Umbilical cord (tissue), 2 donors: ENCODE data around the gene ATP6V1B1. TPM values are rescaled to one million over a fixed set of nuclear protein-coding genes. Genes with fewer than 3 reads are reported as not detected.
A peak's percentile ranks its signal among the peaks of the same experiment; 100 is the strongest.

Experiments
- DNase-seq: peaks from one replicate; pipeline ENCODE4 v3.0.0-alpha.2; 2015; ENCODE audit warnings: low spot score
- total RNA-seq: library from RNA; depleted of rRNA; stranded (reverse); fragments of >200 nt; gene quantifications from one replicate; pipeline ENCODE4 v1.2.3, GENCODE V29; 2014; ENCODE audit warnings: low replicate concordance; ENCODE audit not compliant: insufficient read depth

Gene ATP6V1B1
- total RNA-seq, 1 donor from 2014 or later, result not detected

DNA sequence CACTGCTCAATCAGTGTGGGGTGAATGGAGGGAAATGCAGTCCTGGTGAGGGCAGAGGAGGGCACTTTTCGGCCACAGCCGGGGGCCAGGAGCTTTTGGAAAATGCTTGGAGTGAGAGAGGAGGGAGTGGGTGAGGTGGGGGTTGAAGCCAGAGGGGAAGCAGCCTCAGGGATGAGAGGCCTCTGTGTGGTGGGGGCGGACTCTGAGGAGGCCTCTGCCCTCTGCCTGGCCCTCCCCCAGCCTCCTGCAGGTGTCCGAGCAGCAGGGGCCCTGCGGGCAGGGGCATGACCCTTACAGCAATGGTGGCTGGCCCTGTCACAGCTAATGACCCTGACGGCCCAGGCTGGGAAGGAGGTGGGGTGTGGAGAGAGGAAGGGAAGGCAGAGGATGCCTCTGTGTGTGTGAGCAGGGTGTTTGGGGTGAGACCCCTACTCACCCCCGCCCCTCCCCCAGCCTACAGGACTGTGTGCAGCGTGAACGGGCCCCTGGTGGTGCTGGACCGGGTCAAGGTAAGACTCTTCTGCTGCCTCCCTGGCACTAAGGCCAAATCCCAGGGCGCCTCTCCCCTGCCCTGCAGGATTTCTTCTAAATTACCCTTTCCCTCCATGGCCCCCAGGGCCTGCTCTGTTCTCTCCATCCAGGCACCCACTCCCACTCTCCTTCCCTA lies 7.6 kb downstream of the ATP6V1B1 start:
- no peak for DNase-seq

DNA sequence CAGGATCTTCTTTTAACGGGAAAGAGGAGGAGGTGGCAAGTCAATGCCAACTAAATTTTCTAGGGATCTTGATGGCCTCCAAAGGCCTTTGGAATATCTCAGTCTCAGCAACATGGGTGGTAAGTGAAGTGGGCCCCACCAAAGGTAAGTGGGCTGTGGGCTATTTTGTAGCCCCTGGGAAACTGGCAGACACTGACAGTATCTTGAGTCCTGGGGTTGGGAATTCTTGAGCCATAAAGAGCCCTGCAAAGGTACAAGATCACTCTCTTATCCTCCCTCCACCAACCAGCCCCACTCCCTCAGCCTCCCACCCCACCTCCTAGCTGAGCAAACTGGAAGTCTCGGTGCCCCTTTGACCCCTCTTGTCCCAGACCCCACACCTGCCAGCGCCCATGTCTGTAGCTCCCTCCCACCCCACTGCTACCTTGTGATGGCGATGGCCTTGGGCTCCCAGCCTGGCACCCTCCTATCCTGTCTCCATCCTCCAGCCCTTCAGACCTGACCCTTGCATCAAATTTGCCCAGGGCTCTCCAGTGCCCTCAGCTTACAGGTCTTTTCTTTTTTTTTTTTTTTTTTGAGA lies 8.5 kb downstream of the ATP6V1B1 start:
- DNase-seq, result no peak

DNA sequence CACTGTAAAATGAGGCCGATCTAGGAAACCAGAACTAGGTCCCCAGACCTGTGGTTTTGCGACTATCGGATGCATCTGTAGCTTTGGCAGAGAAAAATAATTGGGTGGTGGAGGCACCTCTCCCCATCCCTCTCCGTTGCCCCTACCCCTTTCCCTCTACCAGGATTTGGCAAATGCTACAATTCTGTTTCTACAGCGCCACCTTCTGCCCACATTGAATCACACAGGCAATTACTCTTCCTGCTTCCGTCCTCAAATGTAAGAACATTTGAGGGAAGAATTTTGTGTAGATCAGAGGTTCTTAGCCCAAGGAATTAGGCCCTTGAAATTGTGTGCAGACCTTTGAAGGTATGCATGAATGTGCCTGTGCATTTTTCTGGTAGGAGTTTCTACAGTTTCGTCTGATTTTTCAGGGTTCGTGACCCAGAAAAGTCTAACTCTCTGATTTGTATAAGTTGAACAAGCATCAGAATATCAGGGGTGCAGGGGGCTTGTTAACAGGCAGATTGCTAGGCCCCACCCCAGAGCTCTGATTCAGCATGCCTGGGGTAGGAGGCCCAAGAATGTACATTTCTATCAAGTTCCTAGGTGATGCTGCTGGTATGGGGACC lies 11.2 kb downstream of the ATP6V1B1 start:
- peak; percentile 63 for DNase-seq

DNA sequence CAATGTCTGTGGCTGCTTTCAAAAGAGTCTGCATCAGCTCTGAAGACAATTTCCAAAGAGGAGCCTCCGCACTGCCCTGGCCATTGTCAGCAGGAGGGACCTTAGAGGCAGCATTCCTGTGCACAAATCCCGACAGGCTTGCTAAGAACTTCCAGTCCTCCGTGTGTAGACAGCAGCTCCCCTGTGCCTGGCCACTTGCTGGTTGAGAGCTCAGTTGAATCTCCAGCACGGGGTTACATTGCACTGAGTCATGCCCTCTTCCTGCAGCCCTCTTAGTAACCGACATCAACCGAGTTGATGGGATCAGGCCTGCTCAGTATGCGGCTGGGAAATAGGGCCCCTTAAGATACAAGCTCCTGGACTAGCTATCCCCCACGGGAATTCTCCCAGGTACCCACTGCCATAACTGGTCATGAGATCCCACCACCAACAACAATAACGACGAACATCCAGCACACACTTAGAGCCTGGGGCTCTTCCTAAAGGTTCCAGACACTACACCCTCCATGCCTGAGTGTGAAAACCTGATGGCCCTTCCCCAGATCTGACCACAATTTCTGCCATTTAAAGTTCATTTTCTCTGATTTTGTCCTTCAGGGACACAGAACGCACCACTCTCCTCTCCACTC lies 12.0 kb downstream of the ATP6V1B1 start:
- DNase-seq, result no peak

DNA sequence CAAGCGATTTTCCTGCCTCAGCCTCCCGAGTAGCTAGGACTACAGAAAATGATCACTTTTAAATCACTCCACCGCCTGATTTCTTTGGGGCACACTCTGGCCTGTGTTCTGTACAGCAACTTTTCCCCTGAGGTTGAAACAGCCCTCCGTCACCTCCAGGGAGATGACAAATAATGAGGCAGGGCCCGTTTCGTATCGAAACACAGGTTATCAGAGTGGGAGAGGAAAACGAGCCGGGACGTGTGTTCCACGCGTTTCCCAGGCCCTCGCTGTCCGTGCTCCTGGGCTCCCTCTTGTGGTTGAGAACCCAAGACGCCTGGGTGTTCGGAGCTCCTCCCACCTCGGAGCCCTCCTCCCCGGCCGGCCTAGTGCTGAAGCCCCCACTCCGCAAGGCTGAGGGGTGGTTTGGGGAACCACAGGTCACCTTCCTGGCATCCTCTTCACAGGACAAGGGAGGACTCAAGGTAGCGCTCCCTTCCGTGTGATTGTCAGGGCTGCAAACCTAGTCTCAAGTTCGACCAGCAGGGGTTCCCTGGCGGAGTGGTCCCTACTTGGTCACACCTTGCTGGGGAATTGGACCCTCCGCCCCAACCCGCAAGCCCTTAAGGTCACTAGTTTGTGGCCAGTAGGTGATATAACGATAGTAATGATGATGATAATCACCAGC lies 12.8 kb downstream of the ATP6V1B1 start:
- DNase-seq, result peak; percentile 82

DNA sequence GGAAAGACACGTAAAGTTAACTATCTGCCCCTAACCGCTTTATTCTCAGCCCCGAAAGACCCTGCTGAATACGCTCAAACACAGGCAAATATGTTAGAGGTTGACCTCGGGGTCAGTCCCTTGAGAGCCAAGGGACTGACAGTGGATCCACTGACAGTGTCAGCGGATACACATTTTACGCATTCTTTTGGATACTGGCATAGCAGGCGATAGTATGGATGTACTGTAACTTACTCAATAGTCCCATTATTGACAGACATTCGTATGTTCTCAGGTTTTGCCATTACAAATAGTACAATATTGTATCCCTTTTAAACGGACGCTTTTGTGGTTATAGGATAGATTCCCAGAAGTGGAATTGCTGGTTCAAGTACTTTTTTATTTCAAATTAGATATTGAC lies 13.4 kb downstream of the ATP6V1B1 start:
- no peak for DNase-seq

DNA sequence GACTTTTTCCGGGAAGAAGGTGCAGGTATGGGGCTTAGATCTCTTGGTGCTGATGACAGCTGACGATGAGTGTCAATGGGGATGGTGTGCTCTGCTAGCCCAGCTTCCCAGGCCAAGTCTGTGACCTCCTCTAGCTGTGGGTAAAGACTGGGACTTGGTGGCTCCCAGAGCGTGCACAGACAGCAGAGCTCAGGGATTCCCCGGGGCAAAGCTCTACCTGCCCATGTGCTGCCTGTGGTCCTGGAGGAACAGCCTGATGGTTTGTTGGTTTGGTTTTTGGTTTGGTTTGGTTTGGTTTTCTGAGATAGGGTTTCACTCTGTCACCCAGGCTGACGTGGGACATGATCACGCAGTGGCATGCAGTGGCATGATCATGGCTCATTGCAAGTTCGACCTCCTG lies 19.2 kb downstream of the ATP6V1B1 start:
- DNase-seq, result no peak

DNA sequence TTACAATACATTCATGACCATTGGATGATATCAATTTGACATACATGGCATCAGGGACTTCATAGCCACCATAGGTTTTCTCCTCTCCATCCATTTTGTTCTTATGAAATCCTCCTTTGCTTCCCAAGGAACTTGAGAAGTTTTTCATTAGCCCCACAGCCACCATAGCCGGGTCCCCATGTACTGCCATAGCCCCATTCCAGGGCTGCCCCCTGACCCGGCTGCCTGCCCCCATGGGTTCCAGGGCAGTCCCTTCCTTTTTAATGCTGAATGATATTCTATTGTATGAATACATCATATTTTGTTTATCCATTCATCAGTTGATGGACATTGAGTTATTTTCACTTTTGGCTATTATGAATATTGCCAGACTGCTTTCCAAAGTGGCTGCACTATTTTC lies 20.4 kb downstream of the ATP6V1B1 start:
- DNase-seq, result no peak

DNA sequence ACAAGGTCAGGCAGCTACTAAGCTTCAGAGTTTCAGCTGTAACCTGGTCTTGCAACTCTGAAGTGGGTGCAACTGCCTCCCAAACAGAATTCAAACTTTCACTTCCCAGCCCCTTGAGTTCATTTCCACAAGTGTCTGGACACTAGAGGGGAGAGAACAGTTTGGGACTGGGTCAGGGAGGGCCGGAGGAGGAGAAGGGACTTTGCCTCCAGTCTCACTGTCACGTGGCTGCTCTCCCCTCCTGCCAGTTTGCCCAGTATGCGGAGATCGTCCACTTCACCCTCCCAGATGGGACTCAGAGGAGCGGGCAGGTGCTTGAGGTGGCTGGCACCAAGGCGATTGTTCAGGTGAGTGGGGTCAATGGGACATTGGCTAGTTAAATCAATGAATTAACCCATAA lies 22.1 kb downstream of the ATP6V1B1 start:
- DNase-seq, result no peak

DNA sequence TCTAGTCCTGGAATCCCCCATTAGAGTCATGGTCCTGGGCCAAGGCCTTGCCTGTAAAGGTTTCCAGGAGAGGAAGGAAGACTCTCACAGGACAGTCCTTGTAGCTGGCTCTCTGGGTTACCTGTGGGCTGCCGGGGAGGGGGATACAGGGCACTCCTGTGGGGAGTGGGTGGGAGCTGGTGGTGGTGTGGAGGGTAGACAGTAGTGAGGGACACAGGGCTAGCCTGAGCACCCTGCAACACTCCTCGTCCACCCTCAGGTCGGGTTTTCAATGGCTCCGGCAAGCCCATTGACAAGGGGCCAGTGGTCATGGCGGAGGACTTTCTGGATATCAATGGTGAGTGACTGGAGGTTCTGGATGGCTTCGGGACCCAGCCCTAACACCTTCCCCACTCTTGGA lies 23.1 kb downstream of the ATP6V1B1 start:
- DNase-seq, result no peak

DNA sequence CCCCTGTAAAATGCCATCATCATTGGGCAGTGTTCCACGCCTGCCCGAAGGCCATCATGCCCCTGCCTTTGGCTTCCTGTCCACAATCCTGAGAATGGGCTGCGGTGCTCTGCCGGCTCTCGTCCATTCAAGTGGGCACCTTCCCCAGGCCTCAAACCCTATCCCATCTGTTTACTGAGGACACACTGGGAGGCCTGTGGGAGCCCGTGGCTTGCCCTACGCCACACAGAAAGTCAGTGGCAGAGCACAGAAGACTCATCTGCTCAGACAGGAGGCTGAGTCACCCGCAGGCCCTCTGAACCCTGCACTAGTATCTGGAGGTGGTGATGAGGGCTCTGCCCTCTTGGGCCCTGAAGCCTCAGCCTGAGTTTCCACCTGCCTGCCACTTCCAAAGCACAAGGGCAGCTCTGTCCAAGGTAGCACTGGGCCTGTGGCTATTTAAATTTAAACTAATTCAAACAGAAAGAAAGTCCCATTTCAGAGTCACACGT lies 23.6 kb downstream of the ATP6V1B1 start:
- DNase-seq, result no peak

DNA sequence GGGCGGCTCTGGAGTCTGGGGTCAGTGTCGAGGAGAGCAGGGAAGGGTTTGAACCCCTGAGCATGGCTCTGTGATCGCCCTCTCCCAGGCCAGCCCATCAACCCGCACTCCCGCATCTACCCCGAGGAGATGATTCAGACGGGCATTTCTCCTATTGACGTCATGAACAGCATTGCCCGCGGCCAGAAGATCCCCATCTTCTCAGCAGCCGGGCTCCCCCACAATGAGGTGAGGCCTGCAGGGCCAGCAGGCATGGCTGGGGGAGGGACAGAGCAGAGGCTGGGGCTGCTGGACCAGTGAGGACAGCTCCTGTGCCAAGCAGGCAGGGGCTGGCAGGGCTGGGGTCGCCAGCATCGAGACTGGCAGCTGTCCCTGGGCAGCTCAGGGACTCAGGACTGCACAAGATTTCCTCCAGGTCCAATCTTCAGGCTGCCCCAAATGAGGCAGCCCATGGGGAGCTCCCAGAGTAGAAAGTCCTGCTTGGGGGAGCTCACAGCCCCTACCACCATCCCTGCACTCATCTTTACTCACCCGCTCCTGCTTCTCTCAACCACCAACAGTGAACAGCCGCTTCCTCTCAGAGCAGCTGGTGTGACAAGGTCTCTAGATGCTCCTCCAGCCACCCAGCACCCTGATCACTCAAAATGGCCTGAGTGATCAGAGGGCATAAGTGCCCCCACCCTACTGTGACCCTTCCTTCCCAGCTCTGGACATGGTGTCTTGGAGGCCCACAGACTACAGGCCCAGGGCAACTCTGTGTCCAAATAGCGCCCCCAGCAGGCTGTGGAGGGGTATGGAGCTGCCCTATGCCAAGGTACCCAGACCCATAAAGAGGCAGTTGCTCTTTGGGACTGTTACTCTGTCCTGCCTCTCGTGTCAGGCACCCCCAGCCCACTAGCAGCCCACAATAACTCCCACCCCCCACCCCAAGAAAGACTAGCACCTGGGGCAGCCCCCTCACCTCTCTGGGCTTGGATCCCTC lies 24.4 kb downstream of the ATP6V1B1 start:
- no peak for DNase-seq

DNA sequence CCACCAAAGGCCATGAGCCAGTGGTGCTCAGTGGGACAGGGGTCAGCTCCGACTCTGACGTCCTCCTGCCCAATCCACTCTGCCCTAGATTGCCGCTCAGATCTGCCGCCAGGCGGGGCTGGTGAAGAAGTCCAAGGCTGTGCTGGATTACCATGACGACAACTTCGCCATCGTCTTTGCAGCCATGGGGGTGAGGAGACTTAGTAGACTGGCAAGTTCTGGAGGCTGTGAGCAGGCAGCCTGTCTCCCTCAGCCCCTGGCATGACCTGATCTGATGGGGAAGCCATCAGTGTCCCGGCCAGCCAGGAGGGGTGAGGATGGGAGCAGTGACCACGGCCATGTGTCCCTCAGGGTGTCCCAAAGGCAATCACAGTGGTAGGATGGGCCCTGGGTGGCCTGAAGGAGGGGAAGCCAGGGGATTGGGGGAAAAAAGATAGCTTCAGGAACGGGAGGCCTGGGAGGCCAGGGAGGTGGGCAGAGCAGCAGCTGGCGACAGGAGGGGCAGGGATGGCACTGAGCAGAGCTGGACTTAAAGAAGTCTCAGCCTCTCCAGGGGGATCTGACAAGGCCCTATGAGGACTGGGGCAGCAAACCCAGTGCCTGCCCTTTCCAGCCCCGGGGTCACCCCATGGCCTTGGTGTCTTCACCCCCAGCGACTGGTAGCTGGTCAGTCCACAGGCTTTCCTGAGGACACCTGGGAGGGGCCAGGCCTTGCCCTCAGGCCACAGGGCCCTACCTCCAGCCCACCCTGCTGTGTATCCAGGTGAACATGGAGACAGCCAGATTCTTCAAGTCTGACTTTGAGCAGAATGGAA lies 25.3 kb downstream of the ATP6V1B1 start:
- no peak for DNase-seq

DNA sequence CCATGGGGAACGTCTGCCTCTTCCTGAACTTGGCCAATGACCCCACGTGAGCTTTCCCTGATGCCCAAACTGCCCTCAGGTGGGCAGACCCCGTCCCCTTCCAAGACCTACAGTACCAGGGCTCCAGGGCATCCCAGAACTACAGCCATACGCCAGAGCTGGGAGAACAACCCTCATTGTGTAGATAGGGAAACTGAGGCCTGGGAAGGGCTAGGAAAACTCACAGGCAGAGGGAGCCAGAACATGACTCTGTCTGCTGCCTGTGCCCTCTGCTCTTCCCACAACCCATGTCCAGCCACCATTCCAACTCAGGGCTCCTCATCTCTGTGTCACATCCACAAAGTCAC lies 25.9 kb downstream of the ATP6V1B1 start:
- DNase-seq, result no peak

DNA sequence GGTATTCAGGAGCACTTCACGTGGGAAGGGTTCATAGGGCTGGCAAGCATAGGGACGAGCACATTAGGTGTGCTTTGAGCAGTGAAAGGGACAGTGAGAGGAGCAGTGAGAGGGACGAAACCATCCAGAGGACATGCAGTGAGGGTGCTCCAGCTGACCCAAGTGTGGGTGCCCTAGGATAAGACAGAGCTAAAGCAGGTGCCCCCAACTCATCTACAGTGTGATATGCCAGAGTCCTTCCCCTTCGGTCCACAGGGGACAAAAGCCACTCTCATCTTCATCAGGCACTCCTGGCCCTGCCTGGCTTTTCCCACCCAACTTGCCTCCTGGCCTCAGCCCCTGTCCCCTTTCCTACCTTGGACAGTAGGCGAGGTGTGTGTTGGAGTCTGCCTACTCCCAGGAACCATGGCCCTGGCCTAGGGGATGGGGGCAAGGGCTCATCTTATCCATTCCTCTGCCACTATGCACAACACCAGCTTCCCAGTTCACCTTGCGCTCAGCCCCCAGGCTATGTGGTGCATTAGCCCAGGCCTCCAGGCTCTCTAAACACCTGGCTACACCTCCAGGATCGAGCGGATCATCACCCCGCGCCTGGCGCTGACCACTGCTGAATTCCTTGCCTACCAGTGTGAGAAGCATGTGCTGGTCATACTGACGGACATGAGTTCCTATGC lies 26.6 kb downstream of the ATP6V1B1 start:
- DNase-seq, result no peak

DNA sequence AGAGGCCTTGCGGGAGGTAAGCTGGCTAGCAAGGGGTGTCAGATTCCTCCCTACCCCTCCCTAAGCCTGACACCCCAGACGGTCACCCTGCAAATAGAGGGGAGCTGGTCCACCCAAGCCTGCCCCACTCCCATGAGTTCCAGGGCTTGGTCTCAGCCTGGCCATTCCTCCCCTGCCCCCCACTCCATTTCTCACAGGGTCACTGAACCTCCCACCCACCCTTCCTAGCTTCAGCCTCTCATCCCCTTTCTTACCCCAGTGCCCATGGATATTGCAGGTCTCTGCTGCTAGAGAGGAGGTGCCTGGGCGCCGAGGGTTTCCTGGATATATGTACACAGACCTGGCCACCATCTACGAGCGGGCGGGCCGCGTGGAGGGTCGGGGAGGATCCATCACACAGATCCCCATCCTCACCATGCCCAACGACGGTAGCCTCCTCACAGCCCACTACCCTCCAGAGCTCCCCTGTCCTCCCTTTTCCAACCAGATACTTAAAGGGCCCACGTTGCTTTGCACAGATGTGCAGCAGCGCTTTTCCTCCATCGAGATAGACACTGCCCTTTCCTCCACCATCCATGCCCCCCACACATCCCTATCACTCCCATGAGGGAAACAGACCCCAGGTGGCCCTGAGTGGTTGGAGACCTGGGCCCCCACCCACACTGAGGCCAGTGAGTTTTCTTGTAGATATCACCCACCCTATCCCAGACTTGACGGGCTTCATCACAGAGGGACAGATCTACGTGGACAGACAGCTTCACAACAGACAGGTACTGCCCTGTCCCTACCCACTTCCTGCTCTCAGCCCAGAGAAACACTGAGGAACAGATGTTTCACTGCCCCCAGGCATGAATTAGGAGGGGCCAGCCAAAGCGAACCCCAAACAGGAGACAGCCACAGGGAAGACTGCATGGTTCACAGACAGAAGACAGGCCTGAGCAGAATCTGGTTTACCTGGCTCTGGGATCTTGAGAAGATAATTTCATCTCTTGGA lies 27.5 kb downstream of the ATP6V1B1 start:
- no peak for DNase-seq

DNA sequence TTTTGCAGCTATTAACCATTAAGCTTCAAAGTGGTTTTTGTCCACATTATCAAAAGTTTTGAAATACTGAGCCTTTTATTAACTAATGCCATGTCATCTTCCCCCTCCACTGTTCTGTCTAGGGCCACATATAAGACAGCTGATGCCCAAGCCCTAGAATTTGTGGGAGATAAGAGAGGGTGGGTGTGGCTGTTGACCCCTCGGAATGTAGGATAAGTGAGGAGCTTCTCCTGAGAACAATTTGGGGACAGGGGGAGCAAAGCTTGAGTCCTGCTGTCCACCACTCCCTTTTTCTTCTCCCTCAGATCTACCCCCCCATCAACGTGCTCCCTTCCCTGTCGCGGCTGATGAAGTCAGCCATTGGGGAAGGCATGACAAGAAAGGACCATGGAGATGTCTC lies 28.4 kb downstream of the ATP6V1B1 start:
- DNase-seq, result no peak
